Measurements from ENCODE around the gene SEMA5B.

The SEMA5B gene

GRCh38 chr3:122927726-122928125 is 99.8 kb downstream of the SEMA5B start:
- DNase-seq (ENCODE audit: low read depth, low spot score) = no peak

- DNase-seq (ENCODE audit: low read depth, low spot score) = no peak
Measured at GRCh38 chr3:122926811-122927210, 100.8 kb downstream of the SEMA5B start.

GRCh38 chr3:122926322-122926721 is 101.2 kb downstream of the SEMA5B start:
- no peak for DNase-seq (ENCODE audit: low read depth, low spot score)

- DNase-seq (ENCODE audit: low read depth, low spot score) = no peak
Measured at GRCh38 chr3:122925756-122926155, 101.8 kb downstream of the SEMA5B start.

- no peak for DNase-seq (ENCODE audit: low read depth, low spot score)
Measured at GRCh38 chr3:122924056-122924455, 103.5 kb downstream of the SEMA5B start.

- no peak for DNase-seq (ENCODE audit: low read depth, low spot score)
Measured at GRCh38 chr3:122923611-122924010, 104.0 kb downstream of the SEMA5B start.

GRCh38 chr3:122921791-122922651 is 105.5 kb downstream of the SEMA5B start:
- no peak for DNase-seq (ENCODE audit: low read depth, low spot score)

- no peak for DNase-seq (ENCODE audit: low read depth, low spot score)
Measured at GRCh38 chr3:122920986-122921385, 106.6 kb downstream of the SEMA5B start.

- no peak for DNase-seq (ENCODE audit: low read depth, low spot score)
Measured at GRCh38 chr3:122919291-122919610, 108.3 kb downstream of the SEMA5B start.

- DNase-seq (ENCODE audit: low read depth, low spot score) = no peak
Measured at GRCh38 chr3:122918576-122919290, 108.8 kb downstream of the SEMA5B start.

GRCh38 chr3:122917412-122917811 is 110.2 kb downstream of the SEMA5B start:
- no peak for DNase-seq (ENCODE audit: low read depth, low spot score)

GRCh38 chr3:122916580-122916979 is 111.0 kb downstream of the SEMA5B start:
- DNase-seq (ENCODE audit: low read depth, low spot score) = no peak

GRCh38 chr3:122916084-122916483 is 111.5 kb downstream of the SEMA5B start:
- DNase-seq (ENCODE audit: low read depth, low spot score) = no peak

GRCh38 chr3:122915300-122916055 is 112.1 kb downstream of the SEMA5B start:
- DNase-seq (ENCODE audit: low read depth, low spot score) = no peak

- DNase-seq (ENCODE audit: low read depth, low spot score) = no peak
Measured at GRCh38 chr3:122913539-122914100, 113.9 kb downstream of the SEMA5B start.

GRCh38 chr3:122912772-122913538 is 114.6 kb downstream of the SEMA5B start:
- no peak for DNase-seq (ENCODE audit: low read depth, low spot score)

GRCh38 chr3:122911901-122912300 is 115.7 kb downstream of the SEMA5B start:
- no peak for DNase-seq (ENCODE audit: low read depth, low spot score)

GRCh38 chr3:122908251-122908650 is 119.3 kb downstream of the SEMA5B start:
- no peak for DNase-seq (ENCODE audit: low read depth, low spot score)

GRCh38 chr3:122907471-122907870 is 120.1 kb downstream of the SEMA5B start:
- no peak for DNase-seq (ENCODE audit: low read depth, low spot score)

GRCh38 chr3:122903171-122903570 is 124.4 kb downstream of the SEMA5B start:
- DNase-seq (ENCODE audit: low read depth, low spot score) = no peak

- no peak for DNase-seq (ENCODE audit: low read depth, low spot score)
Measured at GRCh38 chr3:122902326-122902725, 125.2 kb downstream of the SEMA5B start.
